Fibroblast of lung (primary cell): Measurements from ENCODE around the gene MS4A15.

Experiments
- EZH2 ChIP-seq: IDR thresholded peaks from 2 replicates; pipeline ENCODE4 v1.5.1; 2012; ENCODE audit warnings: low read length, control low read depth, mild to moderate bottlenecking; ENCODE audit errors: missing control alignments
- TF ChIP-seq, protein P1 (sequence below), 2 donors: IDR thresholded peaks in 1 of 2; conservative IDR thresholded peaks in 1 of 2; 1 replicate in 1 of 2; 2 replicates in 1 of 2; pipeline ENCODE4 v1.5.1; 2011 to 2012; ENCODE audit warnings: low read length in 2 of 2, control low read depth in 1 of 2, inconsistent platforms in 1 of 2, low read depth in 1 of 2, mild to moderate bottlenecking in 1 of 2

DNA sequence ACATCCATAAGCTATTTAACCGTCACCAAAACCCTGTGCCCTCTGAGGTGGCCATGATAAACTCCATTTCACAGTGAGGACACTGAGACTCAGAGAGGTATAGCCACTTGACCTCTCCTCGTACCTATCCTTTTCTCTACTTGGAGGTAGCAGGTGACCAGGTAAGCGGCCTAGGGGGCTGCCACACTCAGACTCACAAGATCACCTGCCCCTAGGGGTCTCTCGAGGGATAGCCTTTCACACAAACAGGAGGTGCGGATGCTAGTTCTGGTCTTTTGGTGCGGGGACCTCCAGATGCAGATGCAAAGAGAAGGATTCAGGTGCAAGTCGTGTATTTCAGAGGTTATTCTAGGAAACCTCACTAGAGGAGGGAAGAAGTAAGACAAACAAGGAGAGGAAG is 17.6 kb upstream of the MS4A15 start:
- TF ChIP-seq, protein P1, sequence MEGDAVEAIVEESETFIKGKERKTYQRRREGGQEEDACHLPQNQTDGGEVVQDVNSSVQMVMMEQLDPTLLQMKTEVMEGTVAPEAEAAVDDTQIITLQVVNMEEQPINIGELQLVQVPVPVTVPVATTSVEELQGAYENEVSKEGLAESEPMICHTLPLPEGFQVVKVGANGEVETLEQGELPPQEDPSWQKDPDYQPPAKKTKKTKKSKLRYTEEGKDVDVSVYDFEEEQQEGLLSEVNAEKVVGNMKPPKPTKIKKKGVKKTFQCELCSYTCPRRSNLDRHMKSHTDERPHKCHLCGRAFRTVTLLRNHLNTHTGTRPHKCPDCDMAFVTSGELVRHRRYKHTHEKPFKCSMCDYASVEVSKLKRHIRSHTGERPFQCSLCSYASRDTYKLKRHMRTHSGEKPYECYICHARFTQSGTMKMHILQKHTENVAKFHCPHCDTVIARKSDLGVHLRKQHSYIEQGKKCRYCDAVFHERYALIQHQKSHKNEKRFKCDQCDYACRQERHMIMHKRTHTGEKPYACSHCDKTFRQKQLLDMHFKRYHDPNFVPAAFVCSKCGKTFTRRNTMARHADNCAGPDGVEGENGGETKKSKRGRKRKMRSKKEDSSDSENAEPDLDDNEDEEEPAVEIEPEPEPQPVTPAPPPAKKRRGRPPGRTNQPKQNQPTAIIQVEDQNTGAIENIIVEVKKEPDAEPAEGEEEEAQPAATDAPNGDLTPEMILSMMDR (conservative IDR thresholded peaks at IDR 0.05 in 1 of 2, IDR thresholded peaks at IDR 0.05 in 1 of 2; ENCODE audit: low read depth in 1 of 2, low read length in 2 of 2), result no peak
- no peak for TF ChIP-seq EZH2
